ENCODE results near the gene FRMPD4.

The FRMPD4 gene

GRCh38 chrX:12223650-12224049 lies 85.4 kb downstream of the FRMPD4 start:
- no peak for DNase-seq

GRCh38 chrX:12225107-12225506 lies 86.8 kb downstream of the FRMPD4 start:
- no peak for DNase-seq

GRCh38 chrX:12227412-12228041 lies 89.3 kb downstream of the FRMPD4 start:
- no peak for DNase-seq

- no peak for DNase-seq
Observed at GRCh38 chrX:12228862-12229261, 90.6 kb downstream of the FRMPD4 start.

GRCh38 chrX:12229986-12230385 lies 91.7 kb downstream of the FRMPD4 start:
- DNase-seq: no peak

GRCh38 chrX:12234534-12235329 lies 96.5 kb downstream of the FRMPD4 start:
- no peak for DNase-seq

GRCh38 chrX:12236156-12236555 lies 97.9 kb downstream of the FRMPD4 start:
- DNase-seq: no peak

GRCh38 chrX:12237131-12237530 lies 98.9 kb downstream of the FRMPD4 start:
- DNase-seq: no peak

GRCh38 chrX:12237771-12238170 lies 99.5 kb downstream of the FRMPD4 start:
- no peak for DNase-seq

- no peak for DNase-seq
Observed at GRCh38 chrX:12239356-12240082, 101.2 kb downstream of the FRMPD4 start.

GRCh38 chrX:12240491-12240890 lies 102.2 kb downstream of the FRMPD4 start:
- DNase-seq: no peak

GRCh38 chrX:12241026-12241425 lies 102.8 kb downstream of the FRMPD4 start:
- no peak for DNase-seq

- DNase-seq: no peak
Observed at GRCh38 chrX:12245650-12246645, 107.7 kb downstream of the FRMPD4 start.

- DNase-seq: no peak
Observed at GRCh38 chrX:12249997-12250396, 111.7 kb downstream of the FRMPD4 start.

- DNase-seq: no peak
Observed at GRCh38 chrX:12263211-12263610, 124.9 kb downstream of the FRMPD4 start.

- DNase-seq: no peak
Observed at GRCh38 chrX:12269484-12269883, 131.2 kb downstream of the FRMPD4 start.

GRCh38 chrX:12278151-12278550 lies 139.9 kb downstream of the FRMPD4 start:
- DNase-seq: no peak

- no peak for DNase-seq
Observed at GRCh38 chrX:12282991-12283390, 144.7 kb downstream of the FRMPD4 start.

- DNase-seq: no peak
Observed at GRCh38 chrX:12292996-12293765, 154.9 kb downstream of the FRMPD4 start.

GRCh38 chrX:12297353-12297752 lies 159.1 kb downstream of the FRMPD4 start:
- DNase-seq: no peak

- no peak for DNase-seq
Observed at GRCh38 chrX:12301288-12301687, 163.0 kb downstream of the FRMPD4 start.

- DNase-seq: no peak
Observed at GRCh38 chrX:12304261-12304660, 166.0 kb downstream of the FRMPD4 start.

Measured in NCI-H2107 (cell line).